IMR-90 (cell line): ENCODE results near the gene PPP1R1C.

Experiments
- CEBPB ChIP-seq: IDR thresholded peaks from 2 replicates; pipeline ENCODE4 v1.6.1; 2012; ENCODE audit warnings: low read depth, low read length, improper control_type of control experiment
- ELK1 ChIP-seq: fragments of 150-350 bp; IDR thresholded peaks from 2 replicates; pipeline ENCODE4 v1.6.1; 2016; ENCODE audit warnings: low read depth, mild to moderate bottlenecking, low read length, moderate library complexity, borderline replicate concordance
- MXI1 ChIP-seq: IDR thresholded peaks from 2 replicates; pipeline ENCODE4 v1.6.1; 2012; ENCODE audit warnings: low read depth, mild to moderate bottlenecking, low read length, moderate library complexity, borderline replicate concordance
- POLR2A ChIP-seq: IDR thresholded peaks from 2 replicates; pipeline ENCODE4 v1.6.1; 2012; ENCODE audit warnings: mild to moderate bottlenecking, low read depth, low read length
- RCOR1 ChIP-seq: IDR thresholded peaks from 2 replicates; pipeline ENCODE4 v1.6.1; 2012; ENCODE audit warnings: mild to moderate bottlenecking, low read length, improper control_type of control experiment; ENCODE audit not compliant: insufficient replicate concordance
- USF2 ChIP-seq: fragments of 150-350 bp; IDR thresholded peaks from 2 replicates; pipeline ENCODE4 v1.6.1; 2017; ENCODE audit warnings: mild to moderate bottlenecking, antibody characterized with exemption, low read length, low read depth
- TF ChIP-seq, protein P1 (sequence below): conservative IDR thresholded peaks from 2 replicates; pipeline ENCODE4 v1.5.1; 2012; ENCODE audit warnings: mild to moderate bottlenecking, low read depth, low read length, improper control_type of control experiment

DNA sequence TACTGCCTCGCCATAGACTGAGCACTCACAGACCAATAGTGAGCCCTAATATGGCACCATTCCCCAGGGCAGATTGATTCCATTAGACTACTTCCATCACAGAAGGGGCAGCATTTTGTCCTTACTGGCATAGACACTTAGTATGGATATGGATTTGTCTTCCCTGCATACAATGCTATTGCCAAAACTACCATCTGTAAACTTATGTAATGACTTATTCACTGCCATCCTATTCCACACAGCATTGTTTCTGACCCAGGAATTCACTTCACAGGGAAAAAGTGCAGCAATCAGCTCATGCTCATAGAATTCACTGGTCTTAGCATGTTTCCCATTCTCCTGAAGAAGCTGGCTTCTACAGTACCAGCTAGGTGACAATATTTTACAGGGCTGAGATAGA lies 179.0 kb downstream of the PPP1R1C start:
- TF ChIP-seq, protein P1, sequence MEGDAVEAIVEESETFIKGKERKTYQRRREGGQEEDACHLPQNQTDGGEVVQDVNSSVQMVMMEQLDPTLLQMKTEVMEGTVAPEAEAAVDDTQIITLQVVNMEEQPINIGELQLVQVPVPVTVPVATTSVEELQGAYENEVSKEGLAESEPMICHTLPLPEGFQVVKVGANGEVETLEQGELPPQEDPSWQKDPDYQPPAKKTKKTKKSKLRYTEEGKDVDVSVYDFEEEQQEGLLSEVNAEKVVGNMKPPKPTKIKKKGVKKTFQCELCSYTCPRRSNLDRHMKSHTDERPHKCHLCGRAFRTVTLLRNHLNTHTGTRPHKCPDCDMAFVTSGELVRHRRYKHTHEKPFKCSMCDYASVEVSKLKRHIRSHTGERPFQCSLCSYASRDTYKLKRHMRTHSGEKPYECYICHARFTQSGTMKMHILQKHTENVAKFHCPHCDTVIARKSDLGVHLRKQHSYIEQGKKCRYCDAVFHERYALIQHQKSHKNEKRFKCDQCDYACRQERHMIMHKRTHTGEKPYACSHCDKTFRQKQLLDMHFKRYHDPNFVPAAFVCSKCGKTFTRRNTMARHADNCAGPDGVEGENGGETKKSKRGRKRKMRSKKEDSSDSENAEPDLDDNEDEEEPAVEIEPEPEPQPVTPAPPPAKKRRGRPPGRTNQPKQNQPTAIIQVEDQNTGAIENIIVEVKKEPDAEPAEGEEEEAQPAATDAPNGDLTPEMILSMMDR: no peak
- no peak for TF ChIP-seq RCOR1
- TF ChIP-seq CEBPB: no peak
- TF ChIP-seq POLR2A: no peak
- TF ChIP-seq ELK1: no peak
- TF ChIP-seq MXI1: no peak
- TF ChIP-seq USF2: no peak
